Right lobe of liver (tissue), 4 donors: ENCODE measurements around the gene C5AR1.

ENCODE experiments used
- POLR2A ChIP-seq: fragments of 450-650 bp; IDR thresholded peaks from one replicate; pipeline ENCODE4 v1.6.1; 2017; ENCODE audit warnings: antibody characterized with exemption, mild to moderate bottlenecking
- TF ChIP-seq, protein P1 (sequence below), 4 donors: fragments of 200-600 bp in 3 of 4; fragments of 450-650 bp in 1 of 4; IDR thresholded peaks; one replicate each; pipeline versions ENCODE4 v1.5.1 to v1.8.0; 2016 to 2022; ENCODE audit warnings: antibody characterized with exemption in 4 of 4, mild to moderate bottlenecking in 2 of 4
- donor health status: DM: no; HTN: no; CAD: no.
- donor health status: DM: no; HTN: no; CAD: no.
- donor health status: DM: no; HTN: yes; CAD: no.

GRCh38 chr19:47274891-47275761 is 34.5 kb upstream of the C5AR1 start:
- TF ChIP-seq, protein P1, sequence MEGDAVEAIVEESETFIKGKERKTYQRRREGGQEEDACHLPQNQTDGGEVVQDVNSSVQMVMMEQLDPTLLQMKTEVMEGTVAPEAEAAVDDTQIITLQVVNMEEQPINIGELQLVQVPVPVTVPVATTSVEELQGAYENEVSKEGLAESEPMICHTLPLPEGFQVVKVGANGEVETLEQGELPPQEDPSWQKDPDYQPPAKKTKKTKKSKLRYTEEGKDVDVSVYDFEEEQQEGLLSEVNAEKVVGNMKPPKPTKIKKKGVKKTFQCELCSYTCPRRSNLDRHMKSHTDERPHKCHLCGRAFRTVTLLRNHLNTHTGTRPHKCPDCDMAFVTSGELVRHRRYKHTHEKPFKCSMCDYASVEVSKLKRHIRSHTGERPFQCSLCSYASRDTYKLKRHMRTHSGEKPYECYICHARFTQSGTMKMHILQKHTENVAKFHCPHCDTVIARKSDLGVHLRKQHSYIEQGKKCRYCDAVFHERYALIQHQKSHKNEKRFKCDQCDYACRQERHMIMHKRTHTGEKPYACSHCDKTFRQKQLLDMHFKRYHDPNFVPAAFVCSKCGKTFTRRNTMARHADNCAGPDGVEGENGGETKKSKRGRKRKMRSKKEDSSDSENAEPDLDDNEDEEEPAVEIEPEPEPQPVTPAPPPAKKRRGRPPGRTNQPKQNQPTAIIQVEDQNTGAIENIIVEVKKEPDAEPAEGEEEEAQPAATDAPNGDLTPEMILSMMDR (IDR thresholded peaks at IDR 0.05), result no peak
- no peak for TF ChIP-seq POLR2A
